Smooth muscle cell (in vitro differentiated cells): ENCODE measurements around the gene ZNF197. TPM values are rescaled to one million over a fixed set of nuclear protein-coding genes. Genes with fewer than 3 reads are reported as not detected.

Experiments used
- DNase-seq: peaks from one replicate; lab custom pipeline; 2025; ENCODE audit not compliant: unreplicated experiment; lab: John Stamatoyannopoulos, UW
- H2AFZ ChIP-seq: fragments of 200-600 bp; sonication (generic); 2 replicates; pipeline ENCODE4 v1.6.0; 2016; ENCODE audit warnings: antibody characterized with exemption, low read depth, mild to moderate bottlenecking
- H3F3A ChIP-seq: fragments of 200-600 bp; sonication (generic); 2 replicates; pipeline ENCODE4 v1.6.0; 2017; ENCODE audit warnings: antibody characterized with exemption, low read depth
- H3K27ac ChIP-seq: fragments of 200-600 bp; sonication (generic); 2 replicates; pipeline ENCODE4 v1.5.1; 2016; ENCODE audit warnings: low read depth, mild to moderate bottlenecking
- H3K27me3 ChIP-seq: fragments of 200-600 bp; sonication (generic); 2 replicates; pipeline ENCODE4 v1.6.1; 2016; ENCODE audit warnings: low read depth, mild to moderate bottlenecking
- H3K36me3 ChIP-seq: fragments of 200-600 bp; sonication (generic); 2 replicates; pipeline ENCODE4 v1.5.1; 2016; ENCODE audit warnings: low read depth
- H3K4me1 ChIP-seq: fragments of 200-600 bp; sonication (generic); 2 replicates; pipeline ENCODE4 v1.5.1; 2016; ENCODE audit warnings: low read depth
- H3K4me2 ChIP-seq: fragments of 200-600 bp; sonication (generic); 2 replicates; pipeline ENCODE4 v1.6.0; 2016; ENCODE audit warnings: mild to moderate bottlenecking
- H3K4me3 ChIP-seq: fragments of 200-600 bp; sonication (generic); 2 replicates; pipeline ENCODE4 v1.5.1; 2016; ENCODE audit warnings: mild to moderate bottlenecking
- H3K79me2 ChIP-seq: fragments of 200-600 bp; sonication (generic); 2 replicates; pipeline ENCODE4 v1.6.0; 2016; ENCODE audit warnings: low read depth, mild to moderate bottlenecking
- H3K9ac ChIP-seq: fragments of 200-600 bp; sonication (generic); 2 replicates; pipeline ENCODE4 v1.6.0; 2016; ENCODE audit warnings: low read depth
- H3K9me3 ChIP-seq: fragments of 200-600 bp; sonication (generic); replicated peaks from 2 replicates; pipeline ENCODE4 v1.5.1; 2016; ENCODE audit warnings: low read depth
- H4K20me1 ChIP-seq: fragments of 200-600 bp; sonication (generic); 2 replicates; pipeline ENCODE4 v1.6.0; 2016; ENCODE audit warnings: low read depth
- CTCF ChIP-seq: fragments of 200-600 bp; sonication (generic); IDR thresholded peaks from 2 replicates; pipeline ENCODE4 v1.5.1; 2017; ENCODE audit warnings: borderline replicate concordance, mild to moderate bottlenecking, antibody characterized with exemption; ENCODE audit not compliant: insufficient read depth, poor library complexity, severe bottlenecking
- WGBS: methylation state at CpG from one replicate; pipeline ENCODE4 v1.1.7; 2016; ENCODE audit warnings: low lambda C conversion rate; 5-methylcytosine and 5-hydroxymethylcytosine counted together
- polyA plus RNA-seq: library from polyadenylated mRNA; unstranded; fragments of >200 nt; fragmentation: Nextera tagmentation; extraction: Ambion mirVana; gene quantifications from 2 replicates; pipeline ENCODE4 v1.2.1, GENCODE V29; 2016
- total RNA-seq: library from RNA; depleted of rRNA; stranded (reverse); fragments of >200 nt; gene quantifications from 2 replicates; pipeline ENCODE4 v1.2.3, GENCODE V29; 2014

ZNF197 gene
- total and polyA plus RNA-seq, 2 experiments from 2014 or later: 10.1 to 23.0 TPM

GRCh38 chr3:44643024-44643423 is 18.2 kb downstream of the ZNF197 start:
- peaks cover 35% of the 10 kb centered on the region for H3K9me3 ChIP-seq

GRCh38 chr3:44647771-44648170 is 22.9 kb downstream of the ZNF197 start:
- Histone ChIP-seq H3K27me3 (no peaks in the 10 kb centered on the region), H3K36me3 (peaks cover 30% of the 10 kb centered on the region), H3K4me1 (peaks cover 16% of the 10 kb centered on the region), H3K9ac (peak overlapping the region; percentile 92), H3K9me3 (peaks cover 15% of the 10 kb centered on the region), H3F3A (no peaks in the 10 kb centered on the region), H3K4me2 (peak overlapping the region; percentile 91), H3K4me3 (peak overlapping the region; percentile 84), H2AFZ (peak overlapping the region; percentile 80), H4K20me1 (no peaks in the 10 kb centered on the region), H3K79me2 (peaks cover 16% of the 10 kb centered on the region), H3K27ac (peak overlapping the region; percentile 61)
- WGBS: 98% methylated on average over 1 of the region's 1 CpG
- no peak for TF ChIP-seq CTCF
- no peak for DNase-seq

More at GRCh38 chr3:44643024-44643423, 18.2 kb downstream of the ZNF197 start:
- no peak for TF ChIP-seq CTCF
- Histone ChIP-seq H4K20me1 (peaks cover 5% of the 10 kb centered on the region), H3K36me3 (peaks cover 61% of the 10 kb centered on the region), H3K79me2 (peaks cover 18% of the 10 kb centered on the region), H3K27me3 (no peaks in the 10 kb centered on the region), H3K27ac (no peak overlapping the region), H3F3A (no peaks in the 10 kb centered on the region), H2AFZ (no peak overlapping the region), H3K9ac (no peak overlapping the region), H3K4me3 (peak overlapping the region; percentile 3), H3K4me2 (no peak overlapping the region), H3K4me1 (peaks cover 2% of the 10 kb centered on the region)
- 100% methylated on average over 4 of the region's 4 CpGs for WGBS
- no peak for DNase-seq

GRCh38 chr3:44648564-44649229 is 23.9 kb downstream of the ZNF197 start, which contains the start of gene ZNF35:
Gene ZNF35, plus strand, starts transcription at chr3:44648732. Its CDS starts 2,336 bp downstream, at chr3:44651068.
- Histone ChIP-seq H3K9ac (peak within 1 kb of the TSS; percentile 92), H3K9me3 (peaks cover 6% of the 10 kb centered on the region), H3K27ac (peak within 1 kb of the TSS; percentile 61), H3K79me2 (peaks cover 16% of the 10 kb centered on the region), H3K4me3 (peak within 1 kb of the TSS; percentile 84), H3K27me3 (no peaks in the 10 kb centered on the region), H3F3A (no peaks in the 10 kb centered on the region), H2AFZ (peak within 1 kb of the TSS; percentile 80), H3K4me2 (peak within 1 kb of the TSS; percentile 91), H4K20me1 (no peaks in the 10 kb centered on the region), H3K4me1 (peaks cover 16% of the 10 kb centered on the region), H3K36me3 (peaks cover 27% of the 10 kb centered on the region)
- peak; percentile 34 for DNase-seq
- 2% methylated on average over 34 of the region's 37 CpGs for WGBS
- no peak for TF ChIP-seq CTCF
